HG02938 (cell line): ENCODE results near the gene RRP9.
"Not testable (repeated sequence)": the region's sequence is repeated elsewhere in the genome, so short reads cannot be mapped to it uniquely, and the experiment has no call there.

Experiments
- ATAC-seq: cut with Tn5 transposase; IDR thresholded peaks from one replicate; pipeline ENCODE4 v1.9.1; 2021; ENCODE audit warnings: mild to moderate bottlenecking, moderate library complexity; ENCODE audit not compliant: unreplicated experiment

The RRP9 gene

GRCh38 chr3:51941798-51942602 is at the start of gene RRP9, which contains the start of gene PARP3:
TSS of gene RRP9 (minus strand) at chr3:51941904. CDS start at chr3:51941867, 37 bp downstream.
TSS of gene PARP3 (plus strand) at chr3:51942363. CDS start at chr3:51943356, 993 bp downstream.
- peak; percentile 86 for ATAC-seq

GRCh38 chr3:51990501-51990971 is 48.8 kb upstream of the RRP9 start:
- ATAC-seq, result not testable (repeated sequence)

- no peak for ATAC-seq
Observed at GRCh38 chr3:51988286-51989146, 46.8 kb upstream of the RRP9 start.

- ATAC-seq, result no peak
Observed at GRCh38 chr3:51987568-51987967, 45.9 kb upstream of the RRP9 start.

- no peak for ATAC-seq
Observed at GRCh38 chr3:51986010-51986947, 44.6 kb upstream of the RRP9 start.

GRCh38 chr3:51985063-51985462 is 43.4 kb upstream of the RRP9 start:
- no peak for ATAC-seq

- no peak for ATAC-seq
Observed at GRCh38 chr3:51984269-51984647, 42.6 kb upstream of the RRP9 start.

GRCh38 chr3:51983578-51984268 is 42.0 kb upstream of the RRP9 start:
- ATAC-seq, result no peak

- ATAC-seq, result peak; percentile 58
Observed at GRCh38 chr3:51982838-51983577, 41.3 kb upstream of the RRP9 start, which contains the start of gene ACY1. TSS of gene ACY1 (plus strand) at chr3:51983535. CDS start at chr3:51984065, 530 bp downstream.

GRCh38 chr3:51982352-51982837 is 40.7 kb upstream of the RRP9 start:
- ATAC-seq, result peak; percentile 42

- no peak for ATAC-seq
Observed at GRCh38 chr3:51980253-51980652, 38.5 kb upstream of the RRP9 start.

- no peak for ATAC-seq
Observed at GRCh38 chr3:51978143-51978502, 36.4 kb upstream of the RRP9 start.

GRCh38 chr3:51977446-51978142 is 35.9 kb upstream of the RRP9 start:
- ATAC-seq, result no peak

- ATAC-seq, result no peak
Observed at GRCh38 chr3:51975852-51976549, 34.3 kb upstream of the RRP9 start.

GRCh38 chr3:51974963-51975851 is 33.5 kb upstream of the RRP9 start, which contains the start of gene ABHD14A:
TSS of gene ABHD14A (plus strand) at chr3:51975064. CDS start at chr3:51975136, 72 bp downstream.
- peak; percentile 49 for ATAC-seq

GRCh38 chr3:51974277-51974962 is 32.7 kb upstream of the RRP9 start:
- ATAC-seq, result no peak
